Measurements from ENCODE around the gene KRT40.

KRT40 gene

GRCh38 chr17:40995116-40995515, 11.0 kb upstream of the KRT40 start:
- DNase-seq, result no peak

DNA sequence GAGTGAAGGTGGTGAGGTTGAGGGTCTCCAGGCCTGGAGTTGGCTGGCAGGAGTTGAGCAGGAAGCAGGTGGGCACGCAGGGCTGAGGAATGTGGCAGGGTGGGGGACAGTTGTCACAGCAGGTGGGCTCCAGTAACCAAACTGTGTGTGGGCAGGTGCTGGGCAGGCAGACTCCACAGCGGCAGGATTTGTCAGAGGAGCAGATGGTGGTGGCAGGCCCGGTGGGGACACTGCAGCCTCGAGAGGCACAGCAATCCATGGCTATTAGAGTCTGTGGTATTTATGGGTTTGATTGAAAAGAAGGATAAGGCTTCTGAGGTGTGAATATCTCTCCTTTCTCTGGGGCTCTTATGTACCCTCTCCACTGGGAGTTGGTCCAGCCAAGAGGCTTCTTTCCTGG, 9.7 kb upstream of the KRT40 start, which contains the start of gene KRTAP3-3:
Gene KRTAP3-3 (minus strand): TSS at position 326 of the 400 bp plus-strand sequence. CDS start 67 bp downstream, at position 259.
- no peak for DNase-seq

- DNase-seq, result no peak
Observed at GRCh38 chr17:40993084-40993483, 9.0 kb upstream of the KRT40 start.

- no peak for DNase-seq
Observed at GRCh38 chr17:40992666-40993065, 8.5 kb upstream of the KRT40 start.

DNA sequence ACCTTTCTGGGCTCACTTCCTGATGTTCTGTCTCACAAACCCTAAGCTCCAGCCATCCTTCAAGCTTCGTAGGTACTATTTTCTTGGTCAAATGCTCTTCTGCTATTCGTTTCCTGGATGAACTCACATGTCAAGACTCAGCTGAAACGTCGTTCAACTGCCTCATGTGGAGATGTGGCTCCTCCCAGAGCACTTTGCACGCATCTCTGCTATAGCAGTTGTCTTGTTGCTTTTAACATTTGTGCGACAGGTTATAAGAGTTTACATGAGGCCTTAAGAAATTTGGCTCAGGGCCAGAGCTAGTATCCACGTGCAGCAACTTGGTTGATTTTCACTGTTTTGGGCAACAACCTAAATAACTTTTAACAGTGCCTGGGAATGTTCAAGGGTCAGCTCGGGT, 2.8 kb upstream of the KRT40 start:
- no peak for DNase-seq

DNA sequence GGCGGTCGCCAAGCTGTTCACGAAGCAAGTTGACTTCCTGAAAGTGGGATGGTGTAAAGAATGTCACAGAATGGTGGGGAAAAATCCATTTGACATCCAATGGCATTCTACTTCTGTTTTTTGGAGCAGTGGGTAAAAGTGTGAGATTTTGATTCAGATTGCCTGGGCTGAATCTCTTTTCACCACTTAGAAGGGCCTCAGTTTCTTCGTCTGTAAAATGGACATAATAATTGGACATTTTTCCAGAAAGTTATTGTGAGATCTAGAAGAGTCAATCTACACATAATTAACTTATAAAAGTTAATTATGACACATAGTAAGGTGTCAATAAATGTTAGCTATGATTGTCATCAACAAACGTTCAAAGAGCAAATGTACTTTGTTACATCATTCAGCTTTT, 3.0 kb downstream of the KRT40 start:
- DNase-seq, result no peak

DNA sequence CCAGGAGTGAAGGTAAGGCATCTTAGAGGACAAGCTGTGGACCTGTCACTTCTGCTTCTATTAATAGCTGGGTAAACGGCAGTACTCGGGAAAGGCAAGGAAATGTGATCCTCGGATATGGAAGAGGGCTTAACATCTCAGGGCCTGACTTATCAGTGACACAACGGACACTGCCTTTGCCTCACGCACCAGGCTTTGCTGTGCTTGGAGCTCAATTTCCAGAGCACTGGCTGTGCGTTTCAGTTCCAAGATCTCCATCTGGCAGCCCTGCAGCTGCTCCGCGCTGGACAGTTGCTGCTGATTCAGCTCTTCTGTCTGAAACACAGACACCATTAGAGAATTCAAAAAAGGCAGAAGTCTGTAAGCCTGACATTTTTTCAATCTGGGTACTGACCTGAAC, 3.5 kb downstream of the KRT40 start:
- DNase-seq, result no peak

DNA sequence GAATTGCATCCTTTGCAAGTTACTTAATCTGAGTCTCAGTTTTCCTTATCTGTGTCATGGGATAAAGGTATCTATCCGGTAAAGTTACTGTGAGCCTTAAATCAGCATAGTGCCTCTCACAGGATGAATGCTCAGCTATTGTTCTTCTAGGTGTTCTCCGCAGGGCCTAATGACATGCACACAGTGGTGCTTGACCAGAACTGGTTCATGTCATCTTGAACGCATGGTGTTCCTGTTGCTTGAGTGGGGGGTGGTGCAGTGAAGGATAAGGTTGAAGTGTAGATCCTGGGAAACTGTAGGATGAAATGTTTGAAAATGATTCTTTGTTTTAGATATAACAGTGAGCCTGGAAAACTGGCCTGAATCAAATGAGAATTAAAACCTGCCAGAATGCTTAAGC, 4.0 kb downstream of the KRT40 start:
- no peak for DNase-seq

DNA sequence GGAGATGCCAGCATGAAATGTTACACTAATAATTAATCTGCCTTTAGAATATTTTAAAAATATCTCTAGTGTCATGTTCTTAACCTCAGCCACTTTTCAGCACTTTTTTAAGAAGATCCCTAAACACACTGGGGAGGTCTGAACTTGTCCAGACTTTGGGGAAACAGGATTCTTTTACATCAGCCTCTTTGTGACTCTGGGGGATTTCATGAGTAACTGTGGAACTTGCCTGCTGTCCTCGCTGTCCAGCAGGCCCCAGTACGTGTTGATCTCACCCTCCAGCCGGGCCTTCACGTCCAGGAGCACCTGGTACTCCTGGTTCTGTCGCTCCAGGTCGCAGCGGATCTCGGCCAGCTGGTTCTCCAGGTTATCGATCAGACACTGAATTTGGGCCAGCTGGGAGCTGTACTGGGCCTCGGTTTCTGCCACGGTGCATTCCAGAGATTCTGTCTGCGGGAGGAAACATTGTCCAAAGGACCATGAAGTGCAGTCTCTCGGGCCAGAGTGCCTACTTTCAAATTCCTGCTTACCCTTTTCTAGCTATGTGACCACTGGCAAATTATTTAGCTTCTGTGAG, 5.5 kb downstream of the KRT40 start:
- DNase-seq, result no peak

DNA sequence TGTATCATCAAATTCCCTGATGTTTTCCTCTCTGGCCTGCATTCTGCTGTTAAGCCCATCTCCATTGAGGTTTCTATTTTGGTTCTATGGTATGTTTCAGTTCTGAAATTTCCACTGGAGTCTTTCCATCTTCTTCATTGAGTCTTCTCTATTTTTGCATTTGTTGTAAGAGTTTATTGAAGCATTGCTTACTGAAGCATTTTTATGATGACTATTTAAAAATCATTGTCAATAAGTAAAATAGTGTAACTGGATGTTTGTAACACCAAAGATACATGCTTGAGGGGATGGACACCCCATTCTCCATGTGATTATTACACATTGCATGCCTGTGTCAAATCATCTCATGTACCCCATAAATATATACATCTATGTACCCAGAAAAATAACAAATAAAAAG, 8.6 kb downstream of the KRT40 start:
- no peak for DNase-seq

DNA sequence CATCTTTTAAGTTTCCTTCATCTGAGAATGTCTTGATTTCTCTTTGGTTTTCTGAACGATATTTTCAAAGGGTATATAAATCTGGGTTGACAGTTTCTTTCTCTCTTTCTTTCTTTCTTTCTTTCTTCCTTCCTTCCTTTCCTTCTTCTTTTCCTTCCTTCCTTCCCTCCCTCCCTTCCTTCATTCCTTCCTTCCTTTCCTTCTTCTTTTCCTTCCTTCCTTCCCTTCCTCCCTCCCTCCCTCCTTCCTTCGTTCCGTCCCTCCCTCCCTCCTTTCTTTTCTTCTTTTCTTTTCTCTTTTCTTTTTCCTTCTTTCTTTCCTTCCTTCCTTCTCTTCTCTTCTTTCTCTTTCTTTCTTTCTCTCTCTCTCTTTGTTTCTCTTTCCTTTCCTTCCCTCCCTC, 9.8 kb downstream of the KRT40 start:
- DNase-seq, result no peak

DNA sequence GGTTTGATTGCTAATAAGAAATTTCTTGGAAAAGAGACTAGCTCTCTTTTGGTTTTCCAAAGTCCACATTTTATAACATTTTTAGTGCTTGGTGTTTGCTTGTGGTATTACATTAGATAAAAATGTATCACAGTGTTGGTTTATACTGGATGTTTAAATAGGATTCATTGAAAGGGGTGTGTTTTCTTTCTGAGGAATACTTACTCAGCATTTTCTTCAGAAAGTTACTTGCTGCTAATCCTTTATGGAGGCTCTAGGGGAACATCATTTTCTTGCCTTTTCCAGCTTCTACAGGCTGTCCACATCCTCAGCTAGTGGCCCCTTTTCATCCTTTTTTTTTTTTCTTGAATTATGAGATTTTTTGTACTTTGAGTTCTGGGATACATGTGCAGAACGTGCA, 16.5 kb downstream of the KRT40 start:
- no peak for DNase-seq

- DNase-seq, result no peak
Observed at GRCh38 chr17:40966848-40967247, 17.3 kb downstream of the KRT40 start, which contains the start of gene KRT39. TSS of gene KRT39 (minus strand) at chr17:40966948. CDS start at chr17:40966856, 92 bp downstream.

GRCh38 chr17:40963838-40964237, 20.3 kb downstream of the KRT40 start:
- no peak for DNase-seq

GRCh38 chr17:40962059-40962561, 22.0 kb downstream of the KRT40 start:
- no peak for DNase-seq

DNA sequence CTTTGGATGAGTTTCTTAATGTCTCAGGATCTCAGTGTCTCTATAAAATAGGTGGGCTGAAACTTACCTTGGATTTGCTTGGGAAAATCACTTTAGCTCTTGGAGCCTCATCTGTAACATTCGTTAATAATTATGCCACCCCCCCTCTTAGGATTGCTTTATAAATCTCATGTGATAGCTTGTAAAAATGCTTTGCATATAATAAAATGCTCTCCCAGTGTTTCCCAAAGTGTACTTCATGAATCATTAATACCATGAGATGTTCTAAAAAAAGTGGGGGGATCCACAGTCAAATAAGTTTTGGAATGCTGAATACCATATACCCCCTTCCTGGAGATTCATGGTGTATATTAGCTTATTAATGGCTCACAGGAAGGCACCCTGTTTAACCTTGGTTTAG, 22.5 kb downstream of the KRT40 start:
- no peak for DNase-seq

DNA sequence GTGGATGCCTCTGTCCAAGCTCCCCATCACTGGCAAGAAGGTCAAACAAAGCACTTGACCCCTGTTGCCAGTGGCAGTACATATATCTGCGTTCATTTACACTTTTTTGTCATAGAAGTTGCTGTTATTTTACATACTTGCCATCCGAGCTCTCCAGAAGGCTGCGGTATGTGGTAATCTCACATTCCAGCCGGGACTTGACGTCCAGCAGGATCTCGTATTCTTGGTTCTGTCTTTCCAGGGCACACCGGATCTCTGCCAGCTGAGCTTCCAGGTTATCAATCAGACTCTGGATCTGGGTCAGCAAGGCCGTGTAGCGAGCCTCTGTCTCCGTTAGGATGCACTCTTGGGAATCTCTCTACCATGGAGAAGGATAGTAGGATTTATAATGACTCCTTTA, 24.0 kb downstream of the KRT40 start:
- no peak for DNase-seq

DNA sequence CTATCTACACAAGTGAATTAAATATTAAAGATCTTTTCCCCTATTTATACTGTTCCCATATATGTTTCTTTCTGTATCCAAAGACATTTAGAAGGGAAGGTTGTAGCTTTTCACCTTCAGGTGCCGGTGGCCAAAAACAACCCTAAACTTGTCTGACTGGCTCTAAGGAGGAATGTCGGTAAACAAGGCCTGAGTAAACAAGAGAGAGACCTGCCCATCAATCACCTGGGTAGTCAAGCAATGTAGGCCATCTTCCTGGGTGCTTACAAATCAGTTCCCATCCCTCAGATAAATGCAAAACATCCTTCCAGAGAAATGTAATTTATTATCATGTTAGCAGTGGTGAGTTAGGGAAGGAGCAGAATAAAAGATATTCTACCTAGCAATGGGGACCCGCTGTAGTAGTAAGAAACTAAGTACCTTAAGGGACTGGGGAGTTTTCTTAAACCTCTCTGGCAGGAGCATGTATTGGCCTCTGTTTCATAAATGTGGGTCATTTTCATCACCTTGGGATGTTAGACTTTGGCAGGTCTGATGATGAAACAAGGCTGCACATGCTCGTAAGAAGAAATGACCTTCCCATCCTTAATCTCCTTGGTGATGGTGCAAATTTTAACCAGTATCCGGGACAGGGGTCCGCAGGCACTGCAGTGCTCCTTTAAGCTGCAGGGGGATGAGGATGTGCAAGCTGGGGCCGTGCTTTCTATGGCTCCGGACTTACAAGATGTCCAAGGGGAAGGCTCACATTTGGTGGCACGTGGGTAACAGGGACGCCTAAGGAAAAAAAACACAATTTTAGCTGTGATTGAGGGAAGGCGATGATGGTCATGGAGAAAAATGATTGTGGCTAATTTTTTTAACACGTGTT, 25.8 kb downstream of the KRT40 start:
- no peak for DNase-seq

GRCh38 chr17:40956401-40957254, 27.5 kb downstream of the KRT40 start:
- no peak for DNase-seq

DNA sequence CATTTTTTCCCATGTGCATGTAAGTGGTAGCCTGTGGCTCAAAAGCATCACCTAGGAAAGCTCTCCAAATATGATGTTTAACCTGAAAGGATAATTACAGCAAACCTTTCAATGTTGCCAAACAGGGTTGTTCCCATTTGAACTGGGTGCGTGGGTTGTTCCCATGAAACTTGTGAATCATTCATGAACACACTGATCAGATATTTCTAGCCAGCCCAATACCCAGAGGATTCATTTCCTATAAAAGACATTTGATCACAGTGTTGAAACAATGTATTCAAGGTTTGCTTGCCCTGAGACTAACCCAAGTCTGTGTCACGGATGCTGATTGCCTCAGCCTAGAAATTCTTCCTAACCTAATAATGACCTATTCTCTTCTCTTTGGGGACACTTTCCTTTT, 30.2 kb downstream of the KRT40 start:
- DNase-seq, result no peak

DNA sequence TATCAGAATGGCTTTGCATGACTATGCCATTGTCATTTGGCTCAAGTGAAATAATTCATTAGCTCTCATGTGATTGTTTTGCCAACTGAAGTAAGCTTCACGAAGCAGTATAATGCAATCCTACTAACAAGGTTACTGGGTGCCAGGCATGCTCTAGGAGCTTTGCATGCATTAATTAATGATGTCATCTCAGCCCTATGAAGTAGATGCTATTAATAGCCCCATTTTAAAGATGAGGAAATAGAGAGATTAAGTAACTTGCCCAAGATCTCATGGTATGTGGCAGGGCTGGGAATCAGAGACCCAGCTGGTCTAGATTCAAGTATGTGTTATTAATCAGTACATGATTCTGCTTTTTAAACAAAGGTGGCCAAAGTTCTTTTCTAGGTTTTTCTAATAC, 31.5 kb downstream of the KRT40 start:
- no peak for DNase-seq

- no peak for DNase-seq
Observed at GRCh38 chr17:40952154-40952553, 32.0 kb downstream of the KRT40 start.

GRCh38 chr17:40951011-40951622, 33.0 kb downstream of the KRT40 start:
- DNase-seq, result no peak
